IMR-90 (cell line): ENCODE results near the gene CPXM2. TPM values are rescaled to one million over a fixed set of nuclear protein-coding genes. Genes with fewer than 3 reads are reported as not detected.

ENCODE experiments used
- ATAC-seq: fragments of 200-7000 bp; cut with Tn5 transposase; 2 replicates; pipeline ENCODE4 v1.9.1; 2020; ENCODE audit warnings: low read depth, mild to moderate bottlenecking, moderate library complexity
- BruUV-seq: library from RNA; stranded (reverse); fragments of 400-500 nt; replicated peaks from 2 replicates; lab custom pipeline; 2021; lab: Mats Ljungman, UMichigan
- CTCF ChIA-PET: fragments of 300-600 bp; formaldehyde crosslinking; extraction: SDS; loops from one replicate; lab custom pipeline; 2021; ENCODE audit warnings: antibody characterized with exemption; lab: Yijun Ruan, JAX
- POLR2A ChIA-PET: fragments of 300-600 bp; sonication (Branson Sonifier 250); formaldehyde crosslinking; loops from one replicate; lab custom pipeline; 2022; ENCODE audit warnings: antibody characterized with exemption; ENCODE audit not compliant: unreplicated experiment; lab: Charles Lee
- DNase-seq: peaks from one replicate; pipeline ENCODE4 v3.0.0; 2013
- H2AFZ ChIP-seq: replicated peaks from 2 replicates; pipeline ENCODE3; 2013; ENCODE audit warnings: low read length, mild to moderate bottlenecking; ENCODE audit not compliant: poor library complexity
- H2AK5ac ChIP-seq: 2 replicates; pipeline ENCODE4 v1.6.1; 2013; ENCODE audit warnings: low read depth, low read length, inconsistent platforms
- H2AK9ac ChIP-seq: replicated peaks from 2 replicates; pipeline ENCODE3; 2013; ENCODE audit warnings: mild to moderate bottlenecking, low read depth, low read length, moderate library complexity; ENCODE audit not compliant: poor library complexity
- H2BK120ac ChIP-seq: 2 replicates; pipeline ENCODE4 v1.6.1; 2013; ENCODE audit warnings: low read depth, low read length, inconsistent platforms
- H2BK15ac ChIP-seq: 3 replicates; pipeline ENCODE4 v1.6.1; 2013; ENCODE audit warnings: low read depth, low read length, inconsistent platforms
- H2BK20ac ChIP-seq: 2 replicates; pipeline ENCODE4 v1.6.1; 2013; ENCODE audit warnings: low read depth, mild to moderate bottlenecking, inconsistent platforms, low read length, moderate library complexity
- H2BK5ac ChIP-seq: 2 replicates; pipeline ENCODE4 v1.6.1; 2013; ENCODE audit warnings: mild to moderate bottlenecking, low read depth, low read length, inconsistent platforms; ENCODE audit not compliant: poor library complexity, severe bottlenecking
- H3K14ac ChIP-seq: replicated peaks from 2 replicates; pipeline ENCODE4 v1.6.1; 2013; ENCODE audit warnings: low read depth, low read length, inconsistent platforms
- H3K18ac ChIP-seq: 2 replicates; pipeline ENCODE4 v1.6.1; 2013; ENCODE audit warnings: low read depth, low read length, control low read depth
- H3K23ac ChIP-seq: 2 replicates; pipeline ENCODE4 v1.6.1; 2013; ENCODE audit warnings: low read depth, low read length, inconsistent platforms
- H3K27ac ChIP-seq: 2 replicates; pipeline ENCODE4 v1.5.1; 2013; ENCODE audit warnings: mild to moderate bottlenecking, control low read depth, low read length; ENCODE audit not compliant: insufficient read depth
- H3K27me3 ChIP-seq: 2 replicates; pipeline ENCODE4 v1.6.1; 2013; ENCODE audit warnings: low read length; ENCODE audit not compliant: control insufficient read depth, insufficient read depth
- H3K36me3 ChIP-seq: 2 replicates; pipeline ENCODE4 v1.6.1; 2013; ENCODE audit warnings: low read length, mixed read lengths; ENCODE audit not compliant: control insufficient read depth, insufficient read depth
- H3K4ac ChIP-seq: 2 replicates; pipeline ENCODE4 v1.6.1; 2013; ENCODE audit warnings: low read depth, low read length, inconsistent platforms
- H3K4me1 ChIP-seq: 2 replicates; pipeline ENCODE4 v1.6.1; 2013; ENCODE audit warnings: low read length, mixed read lengths; ENCODE audit not compliant: control insufficient read depth, insufficient read depth
- H3K4me2 ChIP-seq: 2 replicates; pipeline ENCODE4 v1.6.1; 2013; ENCODE audit warnings: low read depth, mild to moderate bottlenecking, control low read depth, low read length, moderate library complexity
- H3K4me3 ChIP-seq: 2 replicates; pipeline ENCODE4 v1.5.1; 2013; ENCODE audit warnings: low read depth, mild to moderate bottlenecking, control low read depth, low read length, moderate library complexity; ENCODE audit not compliant: insufficient read depth
- H3K56ac ChIP-seq: 2 replicates; pipeline ENCODE4 v1.6.1; 2013; ENCODE audit warnings: low read length, inconsistent platforms; ENCODE audit not compliant: insufficient read depth; ENCODE audit errors: extremely low read depth
- H3K79me1 ChIP-seq, 2 experiments: 2 replicates each; pipeline ENCODE4 v1.6.1; 2013; ENCODE audit warnings: low read length in 2 of 2, inconsistent platforms in 1 of 2, low read depth in 1 of 2
- H3K9ac ChIP-seq: 2 replicates; pipeline ENCODE4 v1.6.1; 2013; ENCODE audit warnings: low read depth, low read length, control low read depth
- H3K9me1 ChIP-seq: 2 replicates; pipeline ENCODE4 v1.6.1; 2013; ENCODE audit warnings: low read length, inconsistent platforms; ENCODE audit not compliant: insufficient read depth
- H3K9me3 ChIP-seq: 2 replicates; pipeline ENCODE4 v1.6.1; 2013; ENCODE audit warnings: low read length; ENCODE audit not compliant: control insufficient read depth, insufficient read depth
- H4K20me1 ChIP-seq: 2 replicates; pipeline ENCODE4 v1.6.1; 2013; ENCODE audit warnings: low read length, inconsistent platforms; ENCODE audit not compliant: insufficient read depth
- H4K5ac ChIP-seq: 2 replicates; pipeline ENCODE4 v1.6.1; 2013; ENCODE audit warnings: mild to moderate bottlenecking, low read depth, low read length, control low read depth
- H4K8ac ChIP-seq, 2 experiments: 2 replicates each; pipeline ENCODE4 v1.6.1; 2013; ENCODE audit warnings: low read depth in 2 of 2, low read length in 2 of 2, control low read depth in 1 of 2, inconsistent platforms in 1 of 2
- H4K91ac ChIP-seq: 2 replicates; pipeline ENCODE4 v1.6.1; 2013; ENCODE audit warnings: low read depth, low read length, inconsistent platforms; ENCODE audit not compliant: insufficient read depth
- FOS ChIP-seq: fragments of 150-350 bp; IDR thresholded peaks from 2 replicates; pipeline ENCODE4 v1.6.1; 2016; ENCODE audit warnings: low read depth, low read length
- MAFK ChIP-seq: IDR thresholded peaks from 2 replicates; pipeline ENCODE4 v1.6.1; 2012; ENCODE audit warnings: low read depth, low read length, improper control_type of control experiment
- MAZ ChIP-seq: IDR thresholded peaks from 2 replicates; pipeline ENCODE4 v1.6.1; 2012; ENCODE audit warnings: low read depth, mild to moderate bottlenecking, low read length, improper control_type of control experiment, moderate library complexity, borderline replicate concordance
- RCOR1 ChIP-seq: IDR thresholded peaks from 2 replicates; pipeline ENCODE4 v1.6.1; 2012; ENCODE audit warnings: mild to moderate bottlenecking, low read length, improper control_type of control experiment; ENCODE audit not compliant: insufficient replicate concordance
- RFX5 ChIP-seq: IDR thresholded peaks from 2 replicates; pipeline ENCODE4 v1.8.0; 2012; ENCODE audit warnings: low read depth, mild to moderate bottlenecking, low read length, moderate library complexity
- USF2 ChIP-seq: fragments of 150-350 bp; IDR thresholded peaks from 2 replicates; pipeline ENCODE4 v1.6.1; 2017; ENCODE audit warnings: mild to moderate bottlenecking, antibody characterized with exemption, low read length, low read depth
- WGBS, 2 experiments: methylation state at CpG; one replicate each; pipeline versions ENCODE4 v1.1.5 to v1.1.7; 2013; ENCODE audit warnings: missing lambda C conversion rate in 2 of 2; ENCODE audit not compliant: insufficient read length in 1 of 2; ENCODE audit errors: extremely low coverage in 2 of 2; 5-methylcytosine and 5-hydroxymethylcytosine counted together
- dilution Hi-C: fragments of 300-500 bp; cut with HindIII; formaldehyde crosslinking; loops from one replicate; pipeline ENCODE4 v1.14.3; 2018; ENCODE audit warnings: low sequenced_read_pairs; ENCODE audit not compliant: unreplicated experiment
- in situ Hi-C: fragments of 300-500 bp; cut with MboI; formaldehyde crosslinking; loops from 3 replicates; pipeline ENCODE4 v1.14.3; 2019; ENCODE audit warnings: low sequenced_read_pairs, inconsistent platforms, mixed read lengths
- intact Hi-C: fragments of 100-400 bp; cut with micrococcal nuclease; formaldehyde crosslinking; loops from 2 replicates; pipeline ENCODE4 v1.10.0; 2022
- polyA plus RNA-seq, 3 experiments: library from polyadenylated mRNA; depleted of rRNA; stranded (reverse); fragments of >200 nt; gene quantifications; 2 replicates each; pipeline ENCODE4 v1.2.3, GENCODE V29; 2012; ENCODE audit warnings: low replicate concordance in 1 of 3
- total RNA-seq: library from RNA; depleted of rRNA; stranded (reverse); fragments of >200 nt; gene quantifications from 2 replicates; pipeline ENCODE4 v1.2.3, GENCODE V29; 2012

CPXM2 gene
- total and polyA plus RNA-seq, 2 of the 4 experiments (the other 2 are of a cell fraction) = not detected

- Histone ChIP-seq H3K23ac (no peak overlapping the region), H2BK20ac (no peak overlapping the region), H2AFZ (no peak overlapping the region), H2BK15ac (no peak overlapping the region), H3K9me3 (peaks cover 19% of the 10 kb centered on the region), H3K9ac (no peak overlapping the region), H4K5ac (no peak overlapping the region), H3K4me1 (no peaks in the 10 kb centered on the region), H4K91ac (no peak overlapping the region), H3K27me3 (no peaks in the 10 kb centered on the region), H2AK5ac (no peak overlapping the region), H3K79me1 (no peaks in the 10 kb centered on the region), H3K4ac (no peak overlapping the region), H4K8ac (no peak overlapping the region), H4K20me1 (no peaks in the 10 kb centered on the region), H3K4me2 (no peak overlapping the region), H3K18ac (no peak overlapping the region), H3K27ac (no peak overlapping the region), H3K36me3 (no peaks in the 10 kb centered on the region), H3K4me3 (no peak overlapping the region), H2BK120ac (no peak overlapping the region), H2BK5ac (no peak overlapping the region), H3K14ac (no peak overlapping the region), H2AK9ac (no peak overlapping the region), H3K9me1 (no peaks in the 10 kb centered on the region), H3K56ac (no peak overlapping the region)
- DNase-seq = no peak
- intact Hi-C loops = no loop called here
- WGBS, 2 experiments = no CpG with 5 or more reads among the region's 1 CpG
- no TSS peak for BruUV-seq
- ChIA-PET CTCF (no interaction called here), POLR2A (interaction anchor here (0.6 kb wide), 1 partner anchor 515 kb away, joined by 10 read pairs; no protein-coding TSS in a partner anchor)
- dilution Hi-C loops = no loop called here
- no peak for ATAC-seq
- no peak for TF ChIP-seq MAFK
- no peak for TF ChIP-seq RCOR1
- no peak for TF ChIP-seq MAZ
- no peak for TF ChIP-seq FOS
- no peak for TF ChIP-seq RFX5
- TF ChIP-seq USF2 = no peak
- in situ Hi-C loops = no loop called here
Observed at GRCh38 chr10:123798856-123799255, 92.8 kb downstream of the CPXM2 start.
